Tibial nerve (tissue), 3 donors: Measurements from ENCODE around the gene VWA7.

Experiments used
- POLR2A ChIP-seq, 2 donors: fragments of 450-650 bp; IDR thresholded peaks; one replicate each; pipeline ENCODE4 v1.6.1; 2017; ENCODE audit warnings: antibody characterized with exemption in 2 of 2, mild to moderate bottlenecking in 2 of 2, moderate library complexity in 2 of 2
- TF ChIP-seq, protein P1 (sequence below), 5 experiments: fragments of 200-600 bp in 3 of 5; fragments of 450-650 bp in 2 of 5; sonication (generic) in 3 of 5; IDR thresholded peaks; one replicate each; pipeline ENCODE4 v1.5.1; 2016 to 2019; ENCODE audit warnings: antibody characterized with exemption in 5 of 5, mild to moderate bottlenecking in 3 of 5, moderate library complexity in 2 of 5

DNA sequence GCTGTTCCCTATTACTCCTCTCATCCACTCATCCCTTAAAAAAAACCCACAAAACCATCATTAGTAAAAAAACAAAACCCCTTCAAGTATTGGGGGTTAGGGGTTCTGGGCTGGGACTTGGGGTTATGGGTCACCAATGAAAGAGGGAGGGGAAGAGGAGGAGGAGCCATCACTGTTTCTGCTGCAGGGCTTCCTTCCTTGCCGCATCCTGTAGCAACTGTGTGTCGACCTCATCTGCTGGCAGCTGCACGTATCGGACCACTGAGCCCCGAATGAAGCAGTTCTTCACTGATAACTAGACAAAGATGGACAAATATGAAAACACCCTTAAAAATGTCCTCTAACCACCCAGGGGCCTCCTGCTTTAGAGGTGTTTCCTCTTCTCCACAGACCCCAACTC, 20.5 kb upstream of the VWA7 start:
- TF ChIP-seq, protein P1, sequence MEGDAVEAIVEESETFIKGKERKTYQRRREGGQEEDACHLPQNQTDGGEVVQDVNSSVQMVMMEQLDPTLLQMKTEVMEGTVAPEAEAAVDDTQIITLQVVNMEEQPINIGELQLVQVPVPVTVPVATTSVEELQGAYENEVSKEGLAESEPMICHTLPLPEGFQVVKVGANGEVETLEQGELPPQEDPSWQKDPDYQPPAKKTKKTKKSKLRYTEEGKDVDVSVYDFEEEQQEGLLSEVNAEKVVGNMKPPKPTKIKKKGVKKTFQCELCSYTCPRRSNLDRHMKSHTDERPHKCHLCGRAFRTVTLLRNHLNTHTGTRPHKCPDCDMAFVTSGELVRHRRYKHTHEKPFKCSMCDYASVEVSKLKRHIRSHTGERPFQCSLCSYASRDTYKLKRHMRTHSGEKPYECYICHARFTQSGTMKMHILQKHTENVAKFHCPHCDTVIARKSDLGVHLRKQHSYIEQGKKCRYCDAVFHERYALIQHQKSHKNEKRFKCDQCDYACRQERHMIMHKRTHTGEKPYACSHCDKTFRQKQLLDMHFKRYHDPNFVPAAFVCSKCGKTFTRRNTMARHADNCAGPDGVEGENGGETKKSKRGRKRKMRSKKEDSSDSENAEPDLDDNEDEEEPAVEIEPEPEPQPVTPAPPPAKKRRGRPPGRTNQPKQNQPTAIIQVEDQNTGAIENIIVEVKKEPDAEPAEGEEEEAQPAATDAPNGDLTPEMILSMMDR (IDR thresholded peaks at IDR 0.05) = no peak
- TF ChIP-seq POLR2A (IDR thresholded peaks at IDR 0.05) = no peak
